SIG-M5 treated with dmso at 0.1 percent for 504 hours (cell line): ENCODE data around the gene MMP23B.
"Not testable (repeated sequence)": the region's sequence is repeated elsewhere in the genome, so short reads cannot be mapped to it uniquely, and the experiment has no call there.

Source experiments
- DNase-seq: peaks from one replicate; lab custom pipeline; 2025; ENCODE audit not compliant: unreplicated experiment; lab: John Stamatoyannopoulos, UW

MMP23B gene

GRCh38 chr1:1630191-1630964 lies 1.6 kb upstream of the MMP23B start:
- DNase-seq, result no peak

- no peak for DNase-seq
Observed at GRCh38 chr1:1630965-1631781, 800 bp upstream of the MMP23B start.

- DNase-seq, result not testable (repeated sequence)
Observed at GRCh38 chr1:1633409-1633808, 1.4 kb downstream of the MMP23B start.

- DNase-seq, result not testable (repeated sequence)
Observed at GRCh38 chr1:1634613-1635012, 2.6 kb downstream of the MMP23B start.

GRCh38 chr1:1636621-1637478 lies 4.9 kb downstream of the MMP23B start:
- DNase-seq, result not testable (repeated sequence)

GRCh38 chr1:1637479-1637875 lies 5.5 kb downstream of the MMP23B start:
- not testable (repeated sequence) for DNase-seq

GRCh38 chr1:1638528-1638927 lies 6.6 kb downstream of the MMP23B start:
- DNase-seq, result not testable (repeated sequence)

GRCh38 chr1:1639368-1639767 lies 7.4 kb downstream of the MMP23B start:
- not testable (repeated sequence) for DNase-seq

- not testable (repeated sequence) for DNase-seq
Observed at GRCh38 chr1:1640081-1640480, 8.1 kb downstream of the MMP23B start.

- DNase-seq, result not testable (repeated sequence)
Observed at GRCh38 chr1:1640711-1641461, 8.9 kb downstream of the MMP23B start.

GRCh38 chr1:1646326-1646725 lies 14.4 kb downstream of the MMP23B start:
- DNase-seq, result not testable (repeated sequence)

GRCh38 chr1:1647567-1648241 lies 15.7 kb downstream of the MMP23B start:
- DNase-seq, result not testable (repeated sequence)

- not testable (repeated sequence) for DNase-seq
Observed at GRCh38 chr1:1648265-1648664, 16.3 kb downstream of the MMP23B start.

GRCh38 chr1:1658583-1659549 lies 26.9 kb downstream of the MMP23B start, which contains the start of gene CDK11B:
TSS of gene CDK11B (minus strand) at chr1:1659004. CDS start at chr1:1657485, 1,519 bp downstream.
- peak; percentile 85 for DNase-seq

GRCh38 chr1:1662392-1662791 lies 30.4 kb downstream of the MMP23B start:
- not testable (repeated sequence) for DNase-seq

GRCh38 chr1:1662830-1663560 lies 31.0 kb downstream of the MMP23B start:
- not testable (repeated sequence) for DNase-seq

- not testable (repeated sequence) for DNase-seq
Observed at GRCh38 chr1:1664318-1664717, 32.3 kb downstream of the MMP23B start.
